ENCODE results near the gene NAALADL2. TPM values are rescaled to one million over a fixed set of nuclear protein-coding genes. Genes with fewer than 3 reads are reported as not detected.

NAALADL2 gene
- total RNA-seq, 1 donor from 2014 or later, result 1.6 TPM

- Mint-ChIP-seq H3K4me1 (ENCODE audit: low read depth, unreplicated experiment) (no peaks in the 10 kb centered on the region), H3K36me3 (ENCODE audit: unreplicated experiment) (no peaks in the 10 kb centered on the region), H3K4me3 (ENCODE audit: unreplicated experiment) (no peak overlapping the region), H3K9me3 (ENCODE audit: unreplicated experiment) (no peaks in the 10 kb centered on the region), H3K27ac (ENCODE audit: unreplicated experiment) (no peak overlapping the region), H3K27me3 (ENCODE audit: unreplicated experiment) (peaks cover 1% of the 10 kb centered on the region)
- DNase-seq, result no peak
- no peak for TF ChIP-seq CTCF (IDR thresholded peaks at IDR 0.05; ENCODE audit: partially characterized antibody, unreplicated experiment)
These were observed 4.1 kb upstream of the NAALADL2 start for GRCh38 chr3:174854987-174855386.

GRCh38 chr3:174857301-174857700 lies 1.8 kb upstream of the NAALADL2 start:
- Mint-ChIP-seq H3K27me3 (ENCODE audit: unreplicated experiment) (peaks cover 1% of the 10 kb centered on the region), H3K4me3 (ENCODE audit: unreplicated experiment) (no peak overlapping the region), H3K27ac (ENCODE audit: unreplicated experiment) (no peak overlapping the region), H3K9me3 (ENCODE audit: unreplicated experiment) (peaks cover 2% of the 10 kb centered on the region), H3K36me3 (ENCODE audit: unreplicated experiment) (no peaks in the 10 kb centered on the region), H3K4me1 (ENCODE audit: low read depth, unreplicated experiment) (peaks cover 6% of the 10 kb centered on the region)
- TF ChIP-seq CTCF (IDR thresholded peaks at IDR 0.05; ENCODE audit: partially characterized antibody, unreplicated experiment), result no peak
- DNase-seq, result no peak

GRCh38 chr3:174858353-174858752 lies 781 bp upstream of the NAALADL2 start:
- DNase-seq, result no peak
- no peak overlapping the region for H3K4me3 Mint-ChIP-seq (ENCODE audit: unreplicated experiment)
- H3K9me3 Mint-ChIP-seq (ENCODE audit: unreplicated experiment), result peaks cover 2% of the 10 kb centered on the region
- H3K27me3 Mint-ChIP-seq (ENCODE audit: unreplicated experiment), result no peaks in the 10 kb centered on the region
- no peak for TF ChIP-seq CTCF (IDR thresholded peaks at IDR 0.05; ENCODE audit: partially characterized antibody, unreplicated experiment)
- H3K4me1 Mint-ChIP-seq (ENCODE audit: low read depth, unreplicated experiment), result peaks cover 6% of the 10 kb centered on the region
- no peaks in the 10 kb centered on the region for H3K36me3 Mint-ChIP-seq (ENCODE audit: unreplicated experiment)
- no peak overlapping the region for H3K27ac Mint-ChIP-seq (ENCODE audit: unreplicated experiment)

GRCh38 chr3:174859756-174860155 lies 622 bp downstream of the NAALADL2 start:
- H3K27me3 Mint-ChIP-seq (ENCODE audit: unreplicated experiment), result no peaks in the 10 kb centered on the region
- H3K4me1 Mint-ChIP-seq (ENCODE audit: low read depth, unreplicated experiment), result peaks cover 6% of the 10 kb centered on the region
- H3K4me3 Mint-ChIP-seq (ENCODE audit: unreplicated experiment), result no peak overlapping the region
- no peaks in the 10 kb centered on the region for H3K36me3 Mint-ChIP-seq (ENCODE audit: unreplicated experiment)
- no peak for DNase-seq
- TF ChIP-seq CTCF (IDR thresholded peaks at IDR 0.05; ENCODE audit: partially characterized antibody, unreplicated experiment), result no peak
- H3K9me3 Mint-ChIP-seq (ENCODE audit: unreplicated experiment), result peaks cover 2% of the 10 kb centered on the region
- no peak overlapping the region for H3K27ac Mint-ChIP-seq (ENCODE audit: unreplicated experiment)

GRCh38 chr3:174862101-174862500 lies 3.0 kb downstream of the NAALADL2 start:
- Mint-ChIP-seq H3K9me3 (ENCODE audit: unreplicated experiment) (peaks cover 2% of the 10 kb centered on the region), H3K36me3 (ENCODE audit: unreplicated experiment) (no peaks in the 10 kb centered on the region), H3K4me3 (ENCODE audit: unreplicated experiment) (no peak overlapping the region), H3K27me3 (ENCODE audit: unreplicated experiment) (no peaks in the 10 kb centered on the region), H3K27ac (ENCODE audit: unreplicated experiment) (peak overlapping the region; percentile 46), H3K4me1 (ENCODE audit: low read depth, unreplicated experiment) (peaks cover 6% of the 10 kb centered on the region)
- TF ChIP-seq CTCF (IDR thresholded peaks at IDR 0.05; ENCODE audit: partially characterized antibody, unreplicated experiment), result no peak
- peak; percentile 19 for DNase-seq

Data from glutamatergic neuron (in vitro differentiated cells).